ENCODE measurements around the gene CRABP1.
"Not testable (repeated sequence)": the region's sequence is repeated elsewhere in the genome, so short reads cannot be mapped to it uniquely, and the experiment has no call there.

Gene CRABP1

GRCh38 chr15:78374436-78375393, 34.6 kb downstream of the CRABP1 start:
- no peak for DNase-seq (ENCODE audit: low spot score)

- not testable (repeated sequence) for DNase-seq (ENCODE audit: low spot score)
Measured at GRCh38 chr15:78380143-78380542, 40.0 kb downstream of the CRABP1 start.

DNA sequence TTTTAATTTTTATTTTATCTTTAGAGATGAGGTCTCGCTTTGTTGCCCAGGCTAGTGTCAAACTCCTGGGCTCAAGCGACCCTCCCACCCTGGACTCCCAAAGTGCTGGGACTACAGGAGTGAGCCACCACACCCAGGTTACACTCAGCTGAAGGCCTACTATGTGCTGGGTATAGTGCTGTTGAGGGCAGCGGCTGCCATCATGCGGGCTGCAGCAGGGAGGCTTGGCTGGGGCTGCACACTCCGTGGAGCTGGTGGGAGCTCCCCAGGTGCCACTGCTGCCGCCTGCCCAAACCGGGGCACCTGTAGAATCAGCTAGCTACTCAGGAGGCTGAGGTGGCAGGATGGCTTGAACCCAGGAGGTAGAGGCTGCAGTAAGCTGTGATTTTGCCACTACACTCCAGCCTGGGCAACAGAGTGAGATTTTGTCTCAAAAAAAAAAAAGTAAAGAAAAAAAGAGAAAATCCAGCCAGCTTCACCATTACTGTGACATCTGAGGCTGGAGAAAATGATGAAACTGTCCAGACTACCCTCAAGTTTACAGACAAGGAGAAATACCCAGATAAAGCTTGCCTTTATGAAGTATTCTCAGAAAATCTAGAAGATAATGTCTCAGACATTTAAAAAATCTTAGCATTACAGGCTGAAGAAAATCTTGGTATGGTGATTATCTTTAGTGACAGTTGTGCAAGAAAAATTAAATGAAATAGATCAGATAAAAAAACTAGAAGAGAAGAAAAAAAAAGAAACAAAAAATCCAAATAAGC, 42.1 kb downstream of the CRABP1 start:
- no peak for DNase-seq (ENCODE audit: low spot score)

DNA sequence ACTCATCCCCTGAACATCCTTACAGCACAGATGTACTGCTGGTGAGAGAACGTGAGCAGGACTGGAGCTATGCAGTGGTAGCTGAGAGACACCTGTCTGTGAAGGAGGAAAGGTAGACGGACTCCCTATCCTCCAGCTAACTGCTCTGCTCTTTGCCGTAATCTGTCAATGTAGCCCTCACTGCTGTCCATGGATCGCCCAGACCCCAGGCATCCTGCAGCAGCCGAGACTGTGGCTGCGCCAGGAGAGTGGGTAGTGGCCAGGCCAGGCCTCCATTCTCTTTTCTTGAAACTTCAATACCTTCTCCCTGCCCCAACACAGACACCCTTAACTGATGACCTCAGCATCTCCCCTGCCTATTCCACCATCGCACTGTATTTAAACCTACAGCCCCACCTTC, 44.5 kb downstream of the CRABP1 start:
- no peak for DNase-seq (ENCODE audit: low spot score)

GRCh38 chr15:78387246-78388037, 47.3 kb downstream of the CRABP1 start:
- DNase-seq (ENCODE audit: low spot score): no peak

GRCh38 chr15:78388865-78389264, 48.7 kb downstream of the CRABP1 start:
- DNase-seq (ENCODE audit: low spot score): no peak

- no peak for DNase-seq (ENCODE audit: low spot score)
Measured at GRCh38 chr15:78389322-78389721, 49.2 kb downstream of the CRABP1 start.

- no peak for DNase-seq (ENCODE audit: low spot score)
Measured at GRCh38 chr15:78389738-78390137, 49.6 kb downstream of the CRABP1 start.

- DNase-seq (ENCODE audit: low spot score): no peak
Measured at GRCh38 chr15:78390242-78390641, 50.1 kb downstream of the CRABP1 start.

DNA sequence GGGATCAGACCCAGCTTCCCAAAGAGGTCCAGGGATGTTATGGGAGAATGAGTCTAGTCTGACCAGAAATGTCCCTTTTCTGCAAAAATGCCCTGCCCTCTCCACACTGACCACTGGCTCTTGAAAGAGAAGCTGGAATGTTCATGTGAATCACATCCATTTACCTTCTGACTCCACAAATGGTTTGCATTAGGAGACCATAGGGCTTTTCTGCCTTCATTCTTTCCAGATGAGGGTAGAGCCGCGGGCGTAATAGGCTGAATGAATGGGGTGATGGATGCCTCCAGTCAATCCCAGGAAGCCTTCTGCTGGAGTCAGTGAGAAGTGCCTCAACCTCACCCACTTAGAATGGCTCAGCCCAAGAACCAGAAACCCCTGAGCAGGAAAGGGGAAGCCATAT, 50.7 kb downstream of the CRABP1 start:
- DNase-seq (ENCODE audit: low spot score): no peak

DNA sequence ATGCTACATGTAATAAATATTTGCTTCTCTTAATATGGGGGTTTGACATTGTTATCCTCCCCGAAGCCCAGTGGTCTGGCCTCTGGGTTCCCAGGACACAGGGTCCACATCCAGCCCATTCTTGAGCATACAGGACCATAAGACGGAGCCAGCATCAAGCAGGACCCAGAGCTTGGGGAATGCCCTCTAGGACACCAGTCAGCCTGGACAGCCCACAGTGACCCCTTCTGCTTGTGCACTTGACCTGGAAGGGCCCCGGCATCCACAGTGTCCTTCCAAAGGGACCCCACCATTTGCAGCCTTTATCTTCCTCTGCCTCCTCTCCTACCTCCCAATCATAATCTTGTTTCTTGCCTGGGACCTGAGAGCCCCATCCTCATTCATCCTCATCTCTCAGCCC, 51.6 kb downstream of the CRABP1 start:
- no peak for DNase-seq (ENCODE audit: low spot score)

DNA sequence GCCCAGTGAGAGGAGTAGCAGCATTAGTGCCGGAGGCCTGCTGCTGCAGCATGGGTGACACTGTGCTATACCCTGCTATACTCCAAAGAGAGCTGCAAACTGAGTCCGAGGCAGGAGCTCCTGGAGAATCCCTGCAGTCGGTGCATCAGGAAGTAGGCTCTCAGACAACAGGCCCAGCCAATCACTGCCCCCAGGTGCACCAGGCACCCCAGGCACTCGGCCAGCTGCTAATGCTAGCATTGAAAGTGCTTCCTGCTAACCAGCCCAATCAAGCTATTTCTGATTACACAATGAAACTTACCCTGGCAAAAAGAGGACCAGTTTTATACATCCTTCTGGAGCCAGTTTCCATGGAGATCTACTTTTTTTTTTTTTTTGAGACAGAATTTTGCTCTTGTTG, 52.3 kb downstream of the CRABP1 start:
- no peak for DNase-seq (ENCODE audit: low spot score)

GRCh38 chr15:78393137-78393536, 53.0 kb downstream of the CRABP1 start:
- DNase-seq (ENCODE audit: low spot score): no peak

GRCh38 chr15:78394026-78394425, 53.9 kb downstream of the CRABP1 start:
- DNase-seq (ENCODE audit: low spot score): no peak

DNA sequence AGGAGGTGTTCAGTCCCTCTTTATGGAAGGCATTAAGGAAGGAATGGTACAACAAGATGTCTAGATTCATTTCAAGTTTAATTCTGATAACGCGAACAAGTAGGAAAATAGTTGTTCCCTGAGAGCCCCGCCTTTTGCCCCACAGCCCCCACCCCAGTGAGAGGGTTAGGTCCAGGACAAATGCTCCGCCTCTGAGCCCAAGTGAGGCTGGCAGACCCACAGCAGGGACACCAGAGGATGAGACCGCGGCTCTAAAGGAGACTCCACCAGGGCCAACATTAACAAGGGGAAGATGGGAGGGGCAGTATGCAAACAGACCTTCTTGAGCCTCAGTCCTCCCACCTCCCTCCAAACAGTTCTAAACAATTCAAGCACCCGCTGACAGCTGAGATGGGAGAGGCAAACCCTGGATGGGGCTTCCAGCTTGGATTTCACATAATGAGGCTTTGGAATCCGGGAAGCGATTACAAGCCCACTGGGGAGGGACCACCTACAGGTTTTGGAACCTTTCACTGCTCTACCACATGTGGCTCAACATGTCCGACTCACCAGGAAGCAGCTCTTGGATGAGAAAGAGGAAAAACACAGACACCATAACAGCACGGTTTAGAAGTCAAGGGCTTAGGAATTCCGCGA, 54.9 kb downstream of the CRABP1 start:
- DNase-seq (ENCODE audit: low spot score): no peak

DNA sequence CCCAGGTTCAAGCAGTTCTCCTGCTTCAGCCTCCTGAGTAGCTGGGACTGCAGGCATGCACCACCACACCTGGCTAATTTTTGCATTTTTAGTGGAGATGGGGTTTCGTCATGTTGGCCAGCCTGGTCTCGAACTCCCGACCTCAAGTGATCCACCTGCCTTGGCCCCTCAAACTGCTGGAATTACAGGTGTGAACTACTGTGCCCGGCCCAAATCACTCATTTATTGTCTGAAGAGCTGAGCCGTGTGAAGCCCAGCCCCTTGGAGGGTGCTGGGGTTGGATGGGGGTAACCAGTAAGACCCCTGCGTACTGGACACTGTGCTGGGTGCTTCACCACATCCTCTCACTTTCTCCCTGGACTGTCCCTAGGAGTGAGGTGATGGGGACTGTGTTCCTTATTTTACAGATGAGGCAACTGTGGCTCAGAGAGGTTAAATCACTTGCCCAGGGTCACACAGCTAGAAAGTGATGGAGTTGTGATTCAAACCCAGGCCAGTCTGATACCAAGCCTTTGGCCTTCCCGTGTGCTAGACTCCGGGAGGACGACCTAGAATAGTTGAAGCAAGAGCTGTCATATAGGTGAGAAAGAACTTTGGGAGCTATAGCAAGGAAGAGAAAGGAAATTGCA, 56.1 kb downstream of the CRABP1 start:
- DNase-seq (ENCODE audit: low spot score): no peak

DNA sequence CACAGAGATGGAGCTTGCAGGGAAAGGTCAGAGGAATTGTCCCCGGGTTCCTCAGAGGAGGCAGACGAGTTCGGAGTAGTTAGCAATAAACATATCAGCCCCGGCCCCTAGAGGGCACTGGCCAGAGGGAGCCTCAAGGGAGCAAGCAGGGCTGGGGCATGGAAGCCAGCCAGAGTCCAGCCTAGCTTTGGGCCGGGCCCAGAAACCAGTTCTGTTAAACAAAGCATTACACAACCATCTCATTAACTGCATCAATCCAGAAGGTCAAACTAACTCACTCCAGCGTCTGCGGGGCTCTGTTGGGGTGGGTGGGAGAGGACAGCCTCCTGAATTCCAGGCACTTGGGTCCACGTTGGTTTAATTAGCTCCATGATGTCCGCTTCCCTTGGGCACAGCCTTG, 56.8 kb downstream of the CRABP1 start:
- DNase-seq (ENCODE audit: low spot score): no peak

DNA sequence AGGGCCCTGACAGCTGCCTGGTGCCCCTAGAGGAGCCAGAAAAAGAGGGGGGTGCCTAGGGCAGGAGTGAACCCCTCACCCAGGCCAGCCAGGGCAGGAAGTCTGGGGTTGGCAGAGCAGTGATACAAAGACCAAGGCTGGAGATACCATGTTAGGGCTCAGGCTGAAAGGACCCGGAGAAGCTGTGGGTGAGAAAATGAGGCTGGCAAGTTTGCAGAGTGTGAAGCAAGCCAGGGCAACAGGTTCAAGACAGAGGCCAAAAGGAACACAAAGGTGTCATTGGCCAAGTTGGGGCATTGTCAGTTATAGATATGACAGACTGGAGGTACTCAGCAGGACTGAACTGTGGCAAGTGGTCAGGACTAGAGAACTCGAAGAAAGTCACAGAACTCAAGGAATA, 57.2 kb downstream of the CRABP1 start:
- no peak for DNase-seq (ENCODE audit: low spot score)
